GM19438 (cell line): ENCODE measurements around the gene IL1RAPL2.
"Not testable (repeated sequence)": the region's sequence is repeated elsewhere in the genome, so short reads cannot be mapped to it uniquely, and the experiment has no call there.

ENCODE experiments used
- ATAC-seq: cut with Tn5 transposase; IDR thresholded peaks from one replicate; pipeline ENCODE4 v1.9.1; 2021; ENCODE audit warnings: low read depth; ENCODE audit not compliant: unreplicated experiment

The IL1RAPL2 gene

DNA sequence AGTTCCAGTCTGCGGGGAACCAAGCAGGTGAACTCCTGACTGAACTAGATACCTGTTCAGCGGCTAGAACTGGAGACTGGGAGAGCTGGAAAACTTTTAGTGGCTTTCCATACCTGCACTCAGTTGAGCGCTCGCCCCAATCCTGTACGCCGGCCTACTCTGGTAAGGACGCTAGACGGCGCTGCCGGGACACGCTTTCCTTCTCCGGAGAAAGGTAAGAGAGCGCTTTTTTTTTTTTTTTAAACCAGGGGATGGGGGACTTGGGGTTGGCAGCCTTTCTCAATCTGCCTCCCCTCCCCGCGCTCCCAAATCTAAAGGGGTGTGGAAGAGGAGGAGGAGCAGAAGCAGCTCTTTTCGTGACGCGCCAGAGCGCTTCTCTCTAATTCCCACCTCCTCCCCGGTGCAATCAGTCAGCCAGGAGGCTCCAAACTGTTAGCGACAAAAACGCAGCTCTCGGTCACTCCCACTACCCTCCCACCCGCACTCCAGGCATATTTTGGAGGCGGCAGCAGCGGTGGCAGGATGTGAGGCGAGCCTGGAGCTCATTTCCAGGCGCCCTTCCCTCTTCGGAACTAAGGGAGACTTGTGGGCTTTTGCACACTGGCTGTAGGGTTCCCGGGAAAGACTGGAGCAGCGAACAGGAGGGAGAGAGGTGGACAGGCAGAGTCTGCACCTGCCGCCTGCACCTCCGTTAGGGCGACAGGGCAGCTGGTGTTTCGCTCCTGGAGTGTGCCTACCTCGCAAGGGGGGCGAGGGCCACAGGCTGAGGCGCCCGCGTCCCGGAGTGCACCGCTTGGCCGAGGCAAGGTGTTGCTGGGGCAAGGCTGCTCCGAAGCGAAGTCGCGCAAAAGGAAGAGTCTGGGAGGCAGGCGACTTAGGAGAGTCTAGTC, at the start of gene IL1RAPL2:
TSS of gene IL1RAPL2 (plus strand) at position 409 of the 890 bp plus-strand sequence.
- no peak for ATAC-seq

DNA sequence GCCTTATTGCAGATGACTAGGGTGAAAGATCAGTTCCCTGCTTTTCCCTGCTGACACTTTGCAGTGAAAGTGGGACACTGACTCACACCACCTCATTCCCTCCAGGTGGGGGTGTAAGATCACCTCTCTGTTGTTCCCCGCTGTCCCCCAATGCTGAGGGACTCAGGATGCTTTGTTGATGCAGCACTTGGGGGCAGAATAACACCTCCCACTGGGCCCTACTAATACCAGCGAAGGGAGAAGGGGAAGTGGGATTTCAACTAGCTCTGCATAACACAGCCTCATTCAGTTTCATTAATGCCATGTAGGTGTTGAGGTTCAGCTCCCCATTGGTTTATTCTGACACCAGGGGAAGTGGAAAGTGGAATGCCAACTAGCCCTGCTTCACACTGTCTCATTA, 43.6 kb upstream of the IL1RAPL2 start:
- no peak for ATAC-seq

DNA sequence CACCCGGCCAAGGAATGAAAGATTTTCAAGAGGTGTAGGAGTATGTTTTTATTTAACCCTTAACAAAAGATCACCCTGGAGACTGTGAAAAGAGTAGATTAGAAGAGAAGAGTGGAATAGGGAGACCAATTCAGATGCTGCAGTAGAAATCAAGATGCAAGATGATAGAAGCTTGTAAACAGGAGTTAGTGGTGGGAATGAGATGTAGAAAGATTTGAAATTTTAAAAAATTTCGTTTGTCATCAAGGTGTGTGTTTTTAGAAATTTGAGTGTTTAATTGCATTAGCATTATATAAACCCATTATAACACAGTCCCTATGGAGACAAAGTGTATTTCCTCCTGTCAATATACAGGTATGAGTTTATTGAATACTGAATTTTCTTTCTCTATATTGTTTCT, 42.1 kb upstream of the IL1RAPL2 start:
- ATAC-seq: no peak

DNA sequence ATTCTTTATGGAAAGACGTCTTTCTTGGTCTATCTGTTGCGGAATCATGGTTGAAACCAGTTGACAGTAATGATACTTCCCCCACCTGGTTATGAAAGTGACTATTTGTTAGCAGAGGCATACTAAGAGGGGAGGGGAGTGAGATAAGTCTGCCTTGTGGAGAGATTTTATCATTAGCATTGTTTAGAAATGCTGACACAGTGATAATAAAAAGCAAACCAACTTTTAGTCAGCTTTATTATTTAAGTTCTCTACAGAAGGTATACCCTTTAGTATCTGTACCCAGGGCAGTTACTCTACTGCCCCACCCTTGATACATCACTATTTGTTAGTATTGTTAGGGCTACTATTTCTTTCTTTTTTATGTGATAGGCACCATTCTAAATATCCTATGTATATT, 26.9 kb upstream of the IL1RAPL2 start:
- no peak for ATAC-seq

DNA sequence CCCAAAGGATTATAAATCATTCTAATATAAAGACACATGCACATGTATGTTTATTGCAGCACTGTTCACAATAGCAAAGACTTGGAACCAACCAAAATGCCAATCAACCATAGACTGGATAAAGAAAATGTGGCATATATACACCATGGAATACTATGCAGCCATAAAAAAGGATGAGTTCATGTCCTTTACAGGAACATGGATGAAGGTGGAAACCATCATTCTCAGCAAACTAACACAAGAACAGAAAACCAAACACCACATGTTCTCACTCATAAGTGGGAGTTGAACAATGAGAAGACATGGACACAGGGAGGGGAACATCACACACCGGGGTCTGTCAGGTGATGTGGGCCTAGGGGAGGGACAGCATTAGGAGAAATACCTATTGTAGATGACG, 23.6 kb upstream of the IL1RAPL2 start:
- not testable (repeated sequence) for ATAC-seq

DNA sequence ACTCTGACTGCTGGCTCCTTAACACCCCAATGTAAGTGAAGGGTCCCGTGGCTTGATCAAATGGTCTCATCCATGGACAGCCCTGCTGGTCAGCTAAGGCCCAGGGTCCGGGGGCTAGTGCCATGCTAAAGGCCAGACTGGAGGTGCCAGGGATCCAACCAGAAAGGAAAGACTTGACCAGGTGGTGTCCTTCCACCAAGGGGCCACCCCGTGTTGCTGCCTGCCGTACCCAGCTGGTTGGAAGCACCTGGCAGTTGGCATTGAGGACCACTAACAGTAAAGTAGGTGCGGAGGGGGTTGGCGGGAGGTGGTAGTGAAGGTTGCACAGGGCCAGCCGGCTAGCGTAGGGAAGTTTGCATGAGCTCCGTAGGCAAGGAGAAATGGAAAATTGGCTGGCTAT, 1.7 kb upstream of the IL1RAPL2 start:
- ATAC-seq: no peak

DNA sequence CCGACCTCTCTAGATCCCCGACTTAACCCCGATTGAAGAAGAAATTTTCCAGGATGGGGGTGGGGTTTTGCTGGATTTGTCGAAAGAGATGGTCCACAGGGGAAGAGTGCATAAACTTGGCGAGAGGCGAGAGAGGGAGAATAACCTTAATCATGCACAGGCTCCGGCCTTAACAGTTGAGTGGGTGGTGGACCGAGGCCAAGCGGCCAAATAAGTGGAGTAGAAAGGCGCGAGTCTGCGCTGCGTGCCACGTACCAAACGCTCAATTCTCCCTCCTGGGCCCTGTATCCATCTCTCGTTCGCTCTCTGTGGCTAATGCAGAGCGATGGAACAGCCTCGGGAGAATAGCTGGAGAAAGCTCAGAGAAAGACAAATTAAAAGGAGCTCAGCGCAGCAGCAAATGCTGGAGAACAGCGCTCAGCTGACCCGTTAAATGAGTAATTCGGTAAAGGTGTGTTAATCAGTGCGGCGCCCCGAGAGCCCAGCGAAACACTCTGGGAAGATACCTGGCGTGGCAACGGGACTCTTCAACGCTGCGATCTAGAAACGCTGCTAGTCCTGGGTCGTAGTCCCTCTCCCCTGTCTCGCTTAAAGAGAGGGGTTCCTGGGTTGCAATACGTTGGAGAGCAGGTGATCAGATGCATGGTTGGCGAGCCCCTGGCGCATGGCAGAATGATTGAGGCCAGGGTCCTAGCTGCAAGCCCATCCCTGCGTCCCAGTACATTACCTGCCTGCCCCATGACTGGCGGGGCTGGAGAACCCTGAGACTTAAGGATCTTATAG, 887 bp upstream of the IL1RAPL2 start:
- no peak for ATAC-seq

DNA sequence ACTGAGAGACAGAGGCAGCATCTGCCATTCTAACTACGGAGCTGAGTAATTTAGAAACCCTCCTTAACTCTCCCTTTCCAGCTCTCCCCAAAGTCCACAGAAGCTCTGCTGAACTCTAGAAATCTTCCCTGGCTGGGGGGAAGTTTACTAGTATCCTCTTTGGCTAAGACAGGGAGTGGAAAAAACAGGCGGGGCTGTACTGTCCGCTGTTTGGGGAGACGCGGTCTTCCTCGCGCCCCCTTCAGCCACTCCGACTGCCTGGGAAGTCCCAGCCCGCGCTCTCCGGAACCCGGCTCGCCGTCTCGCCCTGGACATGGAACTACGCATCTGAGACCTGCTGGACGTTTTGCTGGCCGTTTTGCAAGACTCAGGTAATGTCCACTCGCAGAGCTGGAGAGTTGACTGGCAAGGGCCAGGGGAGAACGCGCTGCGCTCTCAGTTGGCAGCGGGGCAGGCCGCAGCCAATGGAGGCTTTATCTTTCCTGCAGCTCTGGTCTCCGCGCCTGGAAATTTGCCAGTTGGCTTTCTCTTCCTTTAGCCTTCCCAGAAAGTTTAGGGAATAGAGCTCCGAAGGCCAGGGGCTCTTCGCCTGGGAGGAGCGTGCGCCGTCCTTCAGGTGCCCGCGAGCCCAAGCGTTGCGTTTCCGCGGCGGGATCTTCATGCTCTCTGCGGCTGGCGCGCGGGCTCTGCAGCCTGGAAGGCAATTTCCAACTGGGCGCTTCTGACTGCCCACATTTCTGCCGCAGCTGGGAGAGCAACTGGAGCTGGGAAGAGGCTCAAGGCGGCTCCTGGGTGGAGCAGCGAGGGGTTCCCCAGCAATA, 892 bp downstream of the IL1RAPL2 start:
- no peak for ATAC-seq

DNA sequence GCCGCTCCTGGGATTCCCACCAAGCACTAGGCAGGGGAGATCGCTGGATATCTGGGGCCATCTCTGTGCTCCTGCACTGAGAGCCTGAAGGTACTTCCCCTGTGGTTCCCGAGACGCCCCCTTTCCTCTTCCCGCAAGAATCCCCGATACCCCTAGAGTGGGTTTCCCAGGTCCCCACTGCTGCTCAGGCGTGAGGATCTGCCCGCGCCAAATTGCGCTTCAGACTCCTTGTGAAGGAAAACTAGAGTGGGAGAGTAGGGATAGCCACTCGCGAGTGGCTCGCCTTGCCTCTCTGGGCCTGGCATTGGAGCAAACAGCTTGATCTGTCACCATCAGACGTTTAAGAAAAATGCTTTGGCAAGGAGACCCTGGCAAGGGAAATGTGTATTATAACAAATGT, 1.5 kb downstream of the IL1RAPL2 start:
- no peak for ATAC-seq

DNA sequence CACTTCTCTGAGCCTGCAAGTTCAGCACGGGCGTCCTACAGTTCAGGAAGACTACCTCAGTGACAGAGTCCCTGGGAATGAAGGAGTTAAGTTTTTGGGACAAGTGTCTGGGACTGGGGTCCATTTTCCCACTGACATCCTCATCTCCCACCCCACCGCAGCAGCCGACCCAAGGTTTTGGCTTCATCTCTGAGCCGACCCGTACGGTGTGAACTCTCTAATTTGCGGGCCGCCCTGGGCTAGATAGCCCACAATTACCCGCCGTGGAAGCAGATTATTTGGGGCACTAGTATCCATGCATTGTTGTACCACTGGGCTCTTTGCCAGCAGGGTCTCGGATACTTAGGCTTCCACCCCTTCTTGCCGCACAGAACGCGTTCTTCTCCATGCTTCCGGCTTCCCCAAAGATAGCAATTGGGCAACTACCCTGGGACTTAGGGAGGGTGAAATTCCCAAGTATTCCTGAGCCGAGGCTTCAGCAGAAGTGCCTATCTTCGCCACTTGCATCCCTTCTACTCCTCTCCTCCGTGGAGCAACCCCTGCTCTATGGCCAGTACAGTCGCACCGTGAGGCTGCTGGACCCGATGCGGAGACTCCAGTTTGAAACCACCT, 2.4 kb downstream of the IL1RAPL2 start:
- ATAC-seq: no peak

DNA sequence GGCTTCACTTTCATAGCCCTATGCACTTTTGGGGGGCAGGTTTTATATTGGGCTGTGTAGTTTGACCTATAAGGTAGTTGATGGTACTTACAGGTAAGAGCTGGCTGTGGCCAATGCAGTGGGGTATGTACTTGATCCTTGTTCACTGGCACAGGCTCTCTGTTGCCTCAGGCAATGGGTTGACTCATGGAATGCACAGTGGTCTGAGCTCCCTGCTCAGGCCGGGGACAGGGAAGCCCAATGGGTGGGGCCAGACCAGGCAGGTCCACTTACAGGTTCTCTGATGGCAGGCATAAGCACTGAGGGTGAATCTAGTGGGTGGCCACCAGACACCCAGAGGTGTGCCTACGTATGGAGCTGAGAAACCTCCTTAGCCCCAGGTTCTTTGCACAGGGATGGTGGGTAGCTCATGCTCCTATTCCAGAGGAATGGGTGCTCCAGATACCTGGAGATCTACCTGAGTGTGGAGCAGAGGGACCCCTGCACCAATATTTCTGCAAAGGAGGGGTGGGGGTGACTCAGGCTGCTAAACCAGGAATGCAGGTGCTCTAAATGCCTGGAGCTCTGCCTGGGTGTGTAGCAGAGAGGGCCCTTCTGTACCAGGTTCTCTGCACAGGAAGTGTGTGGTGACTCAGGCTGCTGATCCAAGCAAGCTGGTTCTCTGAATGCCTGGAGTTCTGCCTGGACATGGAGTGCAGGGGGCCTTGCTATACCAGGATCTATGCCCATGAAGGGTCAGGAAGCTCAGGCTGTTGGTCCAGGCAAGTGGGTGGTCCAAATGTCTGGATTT, 52.3 kb downstream of the IL1RAPL2 start:
- ATAC-seq: no peak

DNA sequence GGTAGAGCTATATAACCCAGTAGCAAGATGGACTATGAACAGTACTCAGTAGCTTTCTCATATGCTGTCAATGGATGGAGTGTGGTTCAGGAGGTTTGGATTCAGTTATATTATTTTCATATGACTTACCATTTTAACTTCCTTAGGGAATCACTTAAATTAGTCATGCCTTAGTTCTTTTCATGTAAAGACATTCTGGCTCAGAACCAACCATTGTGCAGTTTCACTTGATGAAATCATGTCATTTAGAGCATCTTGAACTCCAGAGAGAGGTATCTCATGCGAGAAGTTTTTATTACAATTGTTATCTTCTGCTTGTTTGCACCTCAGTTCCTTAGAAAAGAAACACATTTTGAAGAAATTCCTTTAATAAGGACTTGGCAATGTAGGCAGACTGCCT, 55.8 kb downstream of the IL1RAPL2 start:
- ATAC-seq: no peak

DNA sequence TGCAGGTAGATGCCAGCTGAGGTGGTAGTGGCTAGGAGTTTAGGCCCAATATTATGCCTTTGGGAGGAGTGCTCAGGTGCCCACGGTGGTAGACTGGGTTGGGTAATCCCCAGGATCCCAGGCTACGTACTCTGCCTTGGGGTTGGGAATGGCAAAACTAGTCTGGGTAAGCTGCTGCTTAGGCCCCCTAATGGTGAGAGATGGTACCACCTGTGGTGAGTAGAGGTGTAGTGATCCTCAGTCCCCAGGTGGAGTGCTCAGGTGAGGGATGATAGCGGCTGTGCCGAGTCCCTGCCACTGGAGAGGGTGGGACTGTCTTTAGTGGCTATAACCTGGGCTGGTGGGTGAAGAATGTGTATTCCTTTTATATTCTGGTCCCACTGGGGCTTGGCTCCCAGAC, 75.2 kb downstream of the IL1RAPL2 start:
- ATAC-seq: no peak

DNA sequence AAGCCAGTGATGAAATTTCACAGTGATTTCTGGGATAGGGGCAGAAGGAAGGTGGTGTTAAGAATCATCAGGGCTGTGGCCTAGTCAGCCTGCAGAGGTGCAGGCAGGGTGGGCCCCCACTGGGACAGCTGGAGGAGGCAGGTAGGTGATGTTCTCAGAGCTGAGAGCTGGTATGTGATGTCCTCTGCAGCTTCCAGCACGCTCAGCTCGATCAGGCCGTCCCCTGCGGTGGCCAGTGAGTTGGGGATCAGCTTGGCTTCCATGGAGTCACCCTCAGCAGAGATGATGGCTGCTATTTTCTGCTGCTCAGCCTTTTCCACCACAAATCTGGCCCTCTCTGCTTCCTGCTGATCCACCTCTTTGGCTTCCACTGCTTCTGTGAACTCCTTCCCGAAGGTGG, 81.1 kb downstream of the IL1RAPL2 start:
- ATAC-seq: no peak

DNA sequence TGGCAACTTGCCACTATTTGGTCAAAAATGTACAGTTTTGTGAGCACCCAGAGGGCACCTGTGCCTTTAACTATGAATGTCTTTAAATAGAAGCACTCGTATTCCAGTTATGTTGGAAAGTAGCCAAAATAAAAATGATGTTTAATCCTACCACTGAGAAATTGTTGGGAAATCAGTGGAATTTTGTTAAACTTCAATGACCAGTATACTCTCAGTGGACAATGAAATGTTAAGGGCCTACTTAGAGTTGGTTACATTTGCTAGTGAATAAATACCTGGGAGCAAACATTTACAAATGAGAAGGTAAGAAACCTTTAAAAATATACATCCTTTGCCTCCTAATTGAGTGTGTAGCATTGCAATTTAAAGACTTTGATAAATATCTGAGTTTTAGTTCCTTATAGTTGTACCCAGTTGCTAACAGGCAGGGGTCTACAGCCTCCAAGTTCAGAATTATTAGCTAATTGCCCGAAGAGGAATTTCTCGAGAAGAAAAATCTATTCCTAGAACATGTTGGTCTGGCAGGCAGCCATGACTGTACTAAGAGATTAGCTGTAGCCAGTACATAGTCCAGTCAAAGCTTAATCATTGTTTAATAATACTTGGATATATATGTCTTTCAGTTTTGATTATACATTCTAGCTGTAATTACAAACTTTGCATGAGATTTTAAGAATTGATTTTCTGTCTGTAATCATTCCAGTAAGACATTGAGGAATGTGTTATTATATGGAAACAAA, 93.2 kb downstream of the IL1RAPL2 start:
- no peak for ATAC-seq

DNA sequence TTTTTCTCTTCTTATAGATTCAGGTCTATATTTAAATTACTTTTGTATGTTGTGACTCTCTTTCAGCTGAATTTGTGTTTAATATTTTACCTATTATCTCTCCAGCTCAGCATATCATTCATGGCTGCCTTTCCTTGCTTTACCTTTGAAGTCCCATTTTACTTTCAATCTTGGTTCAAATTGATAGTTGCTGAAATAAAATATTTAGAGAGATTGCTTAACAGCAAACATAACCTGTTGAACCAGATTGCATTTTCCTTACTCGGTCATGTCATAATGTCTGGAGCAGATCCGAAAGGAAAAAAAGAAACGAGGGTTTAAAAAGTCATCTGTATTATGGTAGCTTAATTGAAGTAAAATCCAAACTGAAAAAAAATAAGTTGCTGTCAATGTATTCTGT, 94.1 kb downstream of the IL1RAPL2 start:
- no peak for ATAC-seq

DNA sequence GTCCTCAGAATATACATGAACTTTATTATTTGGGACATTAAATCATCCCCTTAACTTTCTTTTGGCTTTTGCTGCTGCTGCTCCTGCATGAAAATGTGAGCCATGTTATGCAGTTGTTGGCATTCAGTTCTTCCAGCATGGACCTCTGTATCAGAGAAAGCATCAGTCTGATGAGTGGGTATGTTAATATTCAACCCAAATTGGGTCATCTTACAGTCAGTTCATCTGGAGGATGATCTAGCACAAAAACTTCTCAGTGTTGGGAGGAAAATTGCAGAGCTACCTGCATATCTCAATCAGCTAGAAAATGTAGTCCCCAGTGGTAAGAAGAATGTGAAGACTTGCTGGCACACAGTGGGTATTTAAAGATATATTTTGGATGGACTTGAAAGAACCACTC, 96.7 kb downstream of the IL1RAPL2 start:
- ATAC-seq: no peak

DNA sequence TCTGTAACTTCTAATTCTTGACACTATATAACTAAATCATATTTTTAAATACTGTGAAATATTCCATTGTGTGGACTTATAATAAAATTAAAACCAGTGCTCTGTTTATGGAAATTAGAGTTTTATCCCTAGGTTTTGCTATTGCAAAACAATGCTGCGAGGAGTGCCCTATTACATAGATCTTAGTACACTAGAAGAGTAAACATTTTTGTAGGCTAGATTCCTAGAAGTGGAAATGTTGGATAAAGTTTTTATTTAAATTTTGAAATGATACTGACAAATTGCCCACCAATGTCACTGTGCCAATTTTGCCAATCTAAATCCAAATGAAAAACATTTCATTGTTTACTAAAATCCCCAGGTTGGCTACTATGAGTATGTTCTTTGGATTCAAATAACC, 99.7 kb downstream of the IL1RAPL2 start:
- ATAC-seq: no peak

DNA sequence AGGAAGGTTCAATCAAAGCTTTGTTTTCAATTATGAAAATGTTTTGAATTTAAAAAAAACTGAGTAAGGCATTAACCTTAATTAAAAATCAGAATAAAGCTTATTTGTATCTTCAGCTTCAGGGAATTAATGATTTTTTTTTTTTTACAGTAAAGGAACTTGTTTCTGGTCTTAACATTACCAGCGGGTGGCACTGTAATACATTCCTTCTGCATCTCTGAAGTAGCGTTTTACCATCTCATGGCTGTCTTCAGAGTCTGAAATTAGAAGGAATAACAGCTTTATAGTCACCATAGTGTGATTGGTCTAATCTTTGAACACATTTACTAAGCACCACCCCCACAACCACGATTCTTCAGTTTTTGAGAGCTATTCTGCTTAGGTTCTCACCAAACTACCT, 102.6 kb downstream of the IL1RAPL2 start:
- ATAC-seq: no peak
